Mucosa of stomach (tissue), 1 donor: ENCODE results near the gene INTS1.
A peak's percentile ranks its signal among the peaks of the same experiment; 100 is the strongest.

Experiments used
- H3K27me3 ChIP-seq: one replicate; pipeline ENCODE4 v1.7.0; 2013; ENCODE audit warnings: mild to moderate bottlenecking, low read length; ENCODE audit not compliant: control insufficient read depth, insufficient read depth
- H3K36me3 ChIP-seq: one replicate; pipeline ENCODE4 v1.7.0; 2013; ENCODE audit warnings: low read length; ENCODE audit not compliant: control insufficient read depth, insufficient read depth
- H3K4me1 ChIP-seq: one replicate; pipeline ENCODE4 v1.7.0; 2013; ENCODE audit warnings: mild to moderate bottlenecking, low read length; ENCODE audit not compliant: control insufficient read depth, insufficient read depth
- H3K4me3 ChIP-seq: one replicate; pipeline ENCODE4 v1.7.0; 2013; ENCODE audit warnings: low read length
- H3K9ac ChIP-seq: one replicate; pipeline ENCODE4 v1.7.0; 2013; ENCODE audit warnings: mild to moderate bottlenecking, low read length, moderate library complexity
- H3K9me3 ChIP-seq: one replicate; pipeline ENCODE4 v1.7.0; 2013; ENCODE audit warnings: mild to moderate bottlenecking, low read length, moderate library complexity; ENCODE audit not compliant: control insufficient read depth
- donor health status: Pancreatic carcinoma.

Gene INTS1

GRCh38 chr7:1473864-1474512 lies 30.2 kb downstream of the INTS1 start:
- no peaks in the 10 kb centered on the region for H3K27me3 ChIP-seq
- H3K4me3 ChIP-seq: no peak overlapping the region
- H3K9me3 ChIP-seq: no peaks in the 10 kb centered on the region
- no peaks in the 10 kb centered on the region for H3K36me3 ChIP-seq
- H3K4me1 ChIP-seq: peaks cover 13% of the 10 kb centered on the region
- H3K9ac ChIP-seq: peak overlapping the region; percentile 15

- Histone ChIP-seq H3K9ac (no peak overlapping the region), H3K4me3 (no peak overlapping the region), H3K4me1 (peaks cover 28% of the 10 kb centered on the region), H3K9me3 (no peaks in the 10 kb centered on the region), H3K36me3 (no peaks in the 10 kb centered on the region), H3K27me3 (no peaks in the 10 kb centered on the region)
These were observed 33.3 kb downstream of the INTS1 start for GRCh38 chr7:1470901-1471300.

- H3K4me3 ChIP-seq: no peak overlapping the region
- H3K4me1 ChIP-seq: peaks cover 23% of the 10 kb centered on the region
- no peaks in the 10 kb centered on the region for H3K9me3 ChIP-seq
- no peaks in the 10 kb centered on the region for H3K27me3 ChIP-seq
- H3K36me3 ChIP-seq: no peaks in the 10 kb centered on the region
- no peak overlapping the region for H3K9ac ChIP-seq
These were observed 35.4 kb downstream of the INTS1 start for GRCh38 chr7:1468643-1469298.

GRCh38 chr7:1468203-1468602 lies 36.0 kb downstream of the INTS1 start:
- Histone ChIP-seq H3K9me3 (no peaks in the 10 kb centered on the region), H3K36me3 (no peaks in the 10 kb centered on the region), H3K4me3 (no peak overlapping the region), H3K9ac (no peak overlapping the region), H3K27me3 (no peaks in the 10 kb centered on the region), H3K4me1 (peaks cover 27% of the 10 kb centered on the region)

- Histone ChIP-seq H3K36me3 (no peaks in the 10 kb centered on the region), H3K27me3 (no peaks in the 10 kb centered on the region), H3K4me1 (peaks cover 42% of the 10 kb centered on the region), H3K9ac (peak overlapping the region; percentile 26), H3K9me3 (no peaks in the 10 kb centered on the region), H3K4me3 (no peak overlapping the region)
These were observed 37.5 kb downstream of the INTS1 start for GRCh38 chr7:1466524-1467271.

- H3K4me1 ChIP-seq: peaks cover 61% of the 10 kb centered on the region
- H3K36me3 ChIP-seq: no peaks in the 10 kb centered on the region
- no peak overlapping the region for H3K9ac ChIP-seq
- H3K27me3 ChIP-seq: no peaks in the 10 kb centered on the region
- H3K9me3 ChIP-seq: no peaks in the 10 kb centered on the region
- H3K4me3 ChIP-seq: no peak overlapping the region
These were observed 39.5 kb downstream of the INTS1 start for GRCh38 chr7:1464694-1465093.

GRCh38 chr7:1463676-1464223 lies 40.4 kb downstream of the INTS1 start:
- H3K36me3 ChIP-seq: no peaks in the 10 kb centered on the region
- peaks cover 61% of the 10 kb centered on the region for H3K4me1 ChIP-seq
- H3K27me3 ChIP-seq: no peaks in the 10 kb centered on the region
- H3K9ac ChIP-seq: no peak overlapping the region
- H3K9me3 ChIP-seq: no peaks in the 10 kb centered on the region
- no peak overlapping the region for H3K4me3 ChIP-seq

- H3K9me3 ChIP-seq: no peaks in the 10 kb centered on the region
- no peak overlapping the region for H3K4me3 ChIP-seq
- H3K36me3 ChIP-seq: no peaks in the 10 kb centered on the region
- H3K9ac ChIP-seq: peak overlapping the region; percentile 62
- peaks cover 68% of the 10 kb centered on the region for H3K4me1 ChIP-seq
- H3K27me3 ChIP-seq: no peaks in the 10 kb centered on the region
These were observed 42.4 kb downstream of the INTS1 start for GRCh38 chr7:1461646-1462375.

GRCh38 chr7:1460821-1461645 lies 43.2 kb downstream of the INTS1 start:
- no peaks in the 10 kb centered on the region for H3K36me3 ChIP-seq
- H3K9ac ChIP-seq: peak overlapping the region; percentile 62
- peak overlapping the region; percentile 54 for H3K4me3 ChIP-seq
- H3K4me1 ChIP-seq: peaks cover 65% of the 10 kb centered on the region
- no peaks in the 10 kb centered on the region for H3K9me3 ChIP-seq
- no peaks in the 10 kb centered on the region for H3K27me3 ChIP-seq

GRCh38 chr7:1459920-1460820 lies 44.0 kb downstream of the INTS1 start:
- Histone ChIP-seq H3K27me3 (no peaks in the 10 kb centered on the region), H3K9me3 (no peaks in the 10 kb centered on the region), H3K4me3 (peak overlapping the region; percentile 54), H3K36me3 (no peaks in the 10 kb centered on the region), H3K4me1 (peaks cover 74% of the 10 kb centered on the region), H3K9ac (peak overlapping the region; percentile 49)
